ENCODE measurements around the gene LZTS3.
"Not testable (repeated sequence)": the region's sequence is repeated elsewhere in the genome, so short reads cannot be mapped to it uniquely, and the experiment has no call there.

LZTS3 gene

DNA sequence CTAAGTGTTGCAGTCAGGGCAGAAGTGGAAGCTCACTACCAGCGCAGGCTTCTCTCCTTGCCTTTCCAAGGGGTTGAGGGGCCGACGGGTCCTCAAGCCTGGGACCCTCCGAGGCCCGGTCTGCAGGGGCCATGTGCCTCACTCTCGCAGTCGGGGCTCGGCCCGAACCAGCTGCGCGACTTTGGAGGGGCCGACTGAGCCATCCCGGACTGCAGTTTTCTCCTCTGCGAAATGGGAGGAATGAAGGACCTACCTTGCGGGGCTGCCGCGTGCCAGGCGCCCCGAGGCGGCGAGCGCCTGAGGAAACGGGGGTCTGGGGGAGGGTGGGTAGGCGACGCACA lies 5.6 kb downstream of the LZTS3 start:
- DNase-seq (ENCODE audit: low read depth) = no peak

DNA sequence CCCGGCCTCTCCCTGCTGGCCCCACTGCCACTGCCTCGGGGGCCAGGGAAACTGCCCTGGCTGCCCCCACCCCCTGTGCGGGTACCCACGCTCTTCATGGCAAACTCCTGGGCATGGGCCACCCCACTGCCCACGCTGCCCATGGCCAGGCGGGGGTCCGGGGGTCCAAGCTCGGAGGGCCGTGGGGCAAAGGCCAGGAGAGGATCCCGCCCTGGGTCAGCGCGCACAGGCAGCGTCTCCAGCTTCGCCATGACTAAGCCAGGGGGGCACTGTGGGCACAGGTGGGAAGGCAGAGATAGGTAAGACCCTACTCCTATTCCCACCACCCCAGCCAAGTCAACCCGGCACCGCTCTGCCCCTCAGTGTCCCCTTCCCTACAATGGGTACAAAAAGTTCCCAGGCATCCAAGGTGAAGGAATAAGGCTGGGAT lies 6.4 kb downstream of the LZTS3 start:
- DNase-seq (ENCODE audit: low read depth) = no peak

DNA sequence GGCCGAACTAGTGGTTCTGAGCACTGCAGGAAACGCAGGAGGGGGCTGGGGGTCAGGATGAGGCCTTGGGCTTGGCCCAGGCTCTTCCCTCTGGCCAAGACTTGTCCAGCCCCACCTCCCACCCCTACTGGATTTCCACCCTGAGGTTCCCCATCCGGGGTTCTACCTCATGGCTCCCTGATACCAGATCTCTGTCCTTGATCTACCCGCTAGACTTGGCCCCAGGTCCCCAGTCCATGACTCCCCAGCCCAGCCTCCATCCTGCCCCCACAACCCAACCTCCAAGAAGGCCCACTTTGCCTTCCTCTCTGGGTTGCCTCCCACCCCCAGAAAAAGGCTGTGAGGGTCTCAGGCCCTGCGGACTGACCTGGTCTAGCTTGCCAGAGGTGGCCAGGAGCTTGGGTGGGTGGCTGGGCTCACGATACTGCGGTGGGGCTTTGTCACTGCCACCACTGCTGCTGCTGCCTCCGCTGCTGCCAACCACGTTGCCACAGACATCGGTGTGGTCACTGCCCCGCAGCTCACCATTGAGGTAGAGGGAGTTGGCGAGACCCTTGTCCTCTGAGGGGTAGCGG lies 6.9 kb downstream of the LZTS3 start:
- no peak for DNase-seq (ENCODE audit: low read depth)

DNA sequence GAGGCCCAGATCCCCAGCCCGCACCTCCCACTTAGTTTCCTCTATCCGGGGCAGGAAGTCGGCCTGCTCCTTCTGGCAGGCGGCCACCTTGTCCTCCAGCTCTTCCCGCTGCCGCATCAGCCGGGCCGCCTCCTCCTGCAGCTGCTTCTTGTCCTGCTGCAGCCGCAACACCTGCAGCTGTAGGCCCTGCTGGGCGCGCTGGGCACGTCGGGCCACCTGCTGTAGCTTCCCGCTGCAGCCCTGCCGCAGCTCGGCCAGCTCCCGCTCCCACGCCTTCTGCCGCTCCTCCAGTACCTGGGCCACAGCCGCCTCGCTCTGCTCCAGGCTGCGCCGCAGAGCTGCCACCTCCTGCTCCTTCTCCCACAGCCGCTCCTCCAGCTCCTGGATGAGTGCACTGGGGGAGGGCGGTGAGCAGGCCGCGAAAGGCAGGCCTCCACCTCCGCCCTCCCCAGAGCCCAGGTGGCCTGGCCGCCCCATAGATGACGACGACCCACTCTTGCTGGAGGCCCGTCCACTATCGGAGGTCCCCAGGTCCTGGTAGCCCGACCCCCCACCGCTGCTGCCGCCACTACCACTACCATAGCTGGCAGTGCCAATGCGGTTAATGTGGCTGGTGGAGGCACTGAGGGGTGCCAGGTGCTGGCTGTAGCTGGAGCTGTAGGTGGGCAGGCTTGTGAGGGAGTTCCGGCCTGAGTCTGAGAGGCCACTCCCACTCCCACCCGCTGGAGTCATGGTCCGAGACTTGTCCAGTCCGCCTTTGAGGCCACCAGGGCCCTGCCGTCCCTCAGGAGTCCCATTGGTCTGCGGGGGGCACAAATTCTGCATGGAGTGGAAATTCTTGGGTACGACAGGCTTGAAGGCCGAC lies 7.6 kb downstream of the LZTS3 start:
- DNase-seq (ENCODE audit: low read depth) = no peak

DNA sequence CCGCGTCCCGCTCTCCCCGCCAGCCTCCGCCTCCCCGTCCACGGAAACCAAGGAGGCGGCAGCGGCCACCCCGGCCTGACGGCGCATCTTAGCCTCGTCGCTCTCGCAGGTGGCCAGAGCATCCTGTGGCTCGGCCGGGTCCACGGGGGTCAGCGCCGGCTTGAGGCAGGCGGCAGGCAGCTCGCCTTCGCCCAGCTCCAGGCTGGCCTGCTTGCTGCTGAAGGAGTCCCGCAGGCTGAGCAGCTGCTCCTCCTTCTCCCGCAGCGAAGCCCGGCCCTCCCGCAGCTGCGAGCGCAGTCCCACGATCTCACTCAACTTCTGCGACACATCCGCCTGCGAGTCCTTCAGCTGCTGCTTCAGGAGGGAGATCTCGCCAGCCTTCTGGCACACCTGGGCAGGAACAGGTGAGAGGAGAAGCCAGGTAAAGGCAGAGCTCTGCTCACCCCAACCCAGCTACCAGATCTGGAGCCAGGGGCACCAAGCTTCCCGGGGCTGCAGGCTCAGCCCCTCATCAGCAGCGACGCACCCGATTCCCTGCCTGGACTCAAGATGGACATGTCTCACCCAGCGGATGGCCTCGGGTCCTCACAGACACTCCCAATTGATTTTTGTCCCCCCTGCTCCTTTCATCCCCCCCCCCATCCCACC lies 8.5 kb downstream of the LZTS3 start:
- DNase-seq (ENCODE audit: low read depth) = no peak

DNA sequence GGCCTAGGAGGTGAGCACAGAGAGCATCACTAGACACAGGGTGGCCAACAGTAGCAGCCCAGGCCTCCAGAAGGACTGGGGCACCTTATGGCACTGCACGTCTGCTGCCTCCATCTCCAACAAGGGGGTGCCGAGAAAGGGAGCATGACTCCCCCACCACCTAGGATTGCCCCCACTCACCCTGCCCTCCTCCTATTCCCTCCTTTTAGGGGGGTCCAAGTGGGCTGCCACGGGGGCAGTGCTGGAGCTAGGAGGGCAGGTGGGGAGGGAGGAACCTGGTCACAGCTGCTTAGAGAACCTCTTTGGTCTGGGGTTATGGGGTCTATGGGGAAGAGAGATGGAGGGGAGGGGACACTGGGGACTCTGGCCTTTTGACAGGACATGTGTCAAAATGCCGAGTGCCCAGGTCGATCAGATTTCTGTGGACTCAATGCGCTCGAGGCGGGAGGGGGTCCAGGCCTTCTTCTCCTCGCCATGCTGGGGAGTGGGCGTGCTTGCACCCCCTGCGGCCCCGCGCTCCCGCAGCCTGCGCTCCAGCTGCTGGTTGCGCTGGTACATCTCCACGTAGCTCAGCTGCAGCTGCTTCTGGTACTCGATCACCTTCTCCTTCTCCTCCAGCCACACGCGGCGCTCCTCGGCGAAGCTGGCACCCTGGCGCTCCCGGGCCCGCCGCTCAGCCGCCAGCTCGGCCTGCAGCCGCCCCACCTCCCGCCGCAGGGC lies 9.1 kb downstream of the LZTS3 start:
- no peak for DNase-seq (ENCODE audit: low read depth)

DNA sequence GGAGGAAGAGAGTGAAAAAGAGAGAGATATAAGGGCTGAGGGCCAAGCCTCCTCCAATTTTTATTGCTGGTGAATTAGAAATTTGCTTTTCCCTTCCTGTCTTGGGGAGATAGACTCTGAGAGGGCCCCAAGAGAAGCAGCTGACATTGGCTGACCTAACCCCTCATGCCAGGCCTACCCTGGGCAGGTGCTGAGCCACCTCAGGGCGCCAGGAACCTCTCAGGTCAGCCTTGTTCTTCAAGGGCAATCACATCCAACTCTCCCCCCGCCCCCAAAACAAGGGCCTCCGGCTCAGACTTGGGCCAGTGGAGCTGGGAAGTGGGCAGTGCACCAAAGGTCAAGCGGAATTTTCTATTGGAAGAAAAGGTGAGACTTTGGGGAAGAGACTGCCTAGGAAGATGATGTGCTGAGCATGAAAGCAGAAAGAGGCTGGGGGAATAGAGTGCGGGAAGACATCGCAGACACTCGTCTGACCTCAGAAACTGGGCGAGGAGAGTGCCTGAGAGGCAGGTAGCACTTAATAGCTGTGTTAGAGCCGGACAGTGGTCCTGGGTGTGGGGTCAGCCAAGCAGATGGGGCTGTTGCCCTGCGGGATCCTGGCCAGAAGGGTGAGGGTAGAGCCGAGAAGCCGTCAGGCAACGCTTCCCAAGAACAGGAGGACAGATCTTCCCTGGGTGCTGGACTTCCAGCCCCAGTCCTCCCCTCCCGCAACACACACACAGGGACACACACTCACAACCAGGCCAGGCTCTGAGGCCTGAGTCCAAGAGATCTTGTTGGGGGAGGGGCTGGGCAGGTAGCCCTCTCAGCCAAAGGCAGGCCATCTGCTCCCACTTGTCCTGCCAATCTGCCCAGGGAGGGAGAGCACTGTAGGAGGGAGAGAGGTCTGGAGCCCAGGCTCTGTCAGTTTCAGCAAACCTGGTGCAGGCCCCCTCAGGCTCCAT lies 10.0 kb downstream of the LZTS3 start:
- DNase-seq (ENCODE audit: low read depth) = no peak

DNA sequence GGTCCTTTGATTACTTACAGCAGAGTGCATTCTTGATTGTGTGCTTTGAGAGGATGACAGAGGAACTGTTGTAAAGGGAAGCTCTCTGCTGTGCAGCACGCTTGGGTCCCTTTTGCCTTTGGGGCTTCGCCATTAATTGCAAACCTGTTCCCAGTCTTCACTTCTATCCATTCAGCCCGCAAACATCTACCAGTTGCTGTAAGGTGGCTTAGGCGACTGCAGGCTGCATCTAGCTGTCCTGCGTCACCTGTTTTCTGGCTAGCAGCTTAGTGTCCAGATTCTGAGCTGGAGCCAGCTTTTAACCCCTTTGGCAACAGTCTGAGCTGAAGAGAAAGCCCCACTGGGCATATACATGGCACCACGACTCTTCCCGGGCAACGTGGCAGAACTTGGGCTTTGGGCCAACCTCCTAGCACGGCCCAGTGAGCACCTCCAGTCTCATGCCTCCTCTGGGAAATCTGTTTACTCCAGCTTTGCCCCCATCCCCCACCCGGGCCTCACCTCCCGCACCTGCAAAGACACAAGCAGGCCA lies 11.2 kb downstream of the LZTS3 start:
- DNase-seq (ENCODE audit: low read depth) = no peak

DNA sequence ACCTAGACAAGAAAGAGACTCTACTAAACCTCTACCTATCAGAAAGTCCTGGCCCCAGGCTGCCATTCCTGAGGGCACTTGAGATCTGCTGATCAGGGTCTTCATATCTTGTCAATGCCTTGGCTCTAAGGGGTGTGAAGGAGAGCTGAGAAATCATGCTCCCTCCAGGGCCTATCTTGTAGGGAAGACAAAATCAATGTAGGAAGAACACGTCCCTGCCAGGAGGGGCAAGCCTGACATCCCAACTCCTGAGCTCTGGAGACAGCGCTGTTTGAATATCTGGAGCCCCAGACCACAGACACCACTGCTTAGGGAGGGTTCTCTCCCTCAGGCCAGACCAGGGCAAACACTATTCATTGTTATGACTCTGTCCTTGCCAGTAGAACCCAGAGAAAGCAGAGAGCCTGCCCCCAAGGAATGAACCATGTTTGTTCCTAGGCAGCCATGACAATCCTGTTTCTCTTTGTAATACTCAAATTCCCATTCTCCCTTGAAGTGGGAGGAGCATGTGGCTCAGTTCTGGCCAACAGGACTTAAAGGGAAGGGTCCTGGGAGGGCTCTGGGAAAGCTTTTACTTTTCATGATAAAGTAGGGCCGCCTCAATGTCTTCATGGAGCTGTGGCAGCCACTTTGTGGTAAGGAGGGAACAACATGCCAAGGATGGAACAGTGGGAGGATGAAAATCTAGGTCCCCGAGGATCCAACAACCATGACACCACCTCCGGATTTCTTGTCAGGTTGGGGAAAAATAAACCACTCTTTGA lies 11.9 kb downstream of the LZTS3 start:
- no peak for DNase-seq (ENCODE audit: low read depth)

DNA sequence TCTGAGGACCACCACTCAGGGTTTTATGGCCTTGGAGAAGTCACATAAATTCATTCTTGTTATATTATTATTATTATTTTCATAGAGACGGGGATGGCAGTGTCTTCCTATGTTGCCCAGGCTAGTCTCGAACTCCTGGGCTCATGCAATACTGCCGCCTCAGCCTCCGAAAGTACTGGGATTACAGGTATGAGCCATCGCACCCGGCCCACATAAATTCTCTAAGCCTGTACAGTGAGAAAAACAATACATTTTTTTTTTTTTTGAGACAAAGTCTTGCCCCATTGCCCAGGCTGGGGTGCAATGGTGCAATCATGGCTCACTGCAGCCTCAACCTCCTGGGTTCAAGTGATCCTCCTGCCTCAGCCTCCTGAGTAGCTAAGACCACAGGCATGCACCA lies 12.9 kb downstream of the LZTS3 start:
- DNase-seq (ENCODE audit: low read depth) = no peak

DNA sequence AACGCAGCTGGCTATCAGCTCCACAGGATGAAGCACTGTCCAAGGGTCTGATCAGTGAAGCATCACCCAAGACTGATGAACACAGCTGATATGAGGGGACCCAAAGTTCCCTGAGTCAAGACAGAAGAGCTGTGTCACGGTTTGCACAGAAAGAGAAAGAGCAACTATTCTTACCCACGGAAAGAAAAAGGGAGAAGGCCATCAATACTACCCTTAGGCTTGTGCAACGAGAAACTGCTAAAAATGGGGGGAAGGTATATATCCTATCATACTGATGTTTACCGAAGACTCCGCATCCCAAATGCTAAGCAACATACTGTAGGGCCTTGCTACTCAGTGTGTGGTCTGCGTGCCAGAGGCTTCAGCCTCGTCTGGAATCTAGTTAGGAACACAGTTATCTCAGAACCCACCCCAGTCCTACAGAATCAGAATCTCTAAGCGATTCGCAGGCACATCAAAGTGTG lies 14.3 kb downstream of the LZTS3 start:
- DNase-seq (ENCODE audit: low read depth) = no peak

DNA sequence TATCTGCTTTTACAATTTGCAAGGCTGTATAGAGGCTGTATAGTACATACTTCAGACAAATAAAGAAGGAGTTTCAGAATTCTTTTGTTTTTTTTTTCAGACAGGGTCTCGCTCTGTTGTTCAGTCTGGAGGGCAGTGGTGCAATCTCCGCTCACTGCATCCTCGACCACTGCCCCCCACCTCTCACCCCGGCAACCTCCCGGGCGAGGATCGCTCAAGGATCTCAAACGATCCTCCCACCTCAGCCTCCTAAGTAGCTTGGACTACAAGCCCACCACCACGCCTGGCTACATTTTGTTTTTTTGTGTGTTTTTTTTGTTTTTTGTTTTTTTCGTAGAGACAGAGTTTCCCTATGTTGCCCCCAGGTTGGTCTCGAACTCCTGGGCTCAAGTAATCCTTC lies 15.5 kb downstream of the LZTS3 start:
- no peak for DNase-seq (ENCODE audit: low read depth)

DNA sequence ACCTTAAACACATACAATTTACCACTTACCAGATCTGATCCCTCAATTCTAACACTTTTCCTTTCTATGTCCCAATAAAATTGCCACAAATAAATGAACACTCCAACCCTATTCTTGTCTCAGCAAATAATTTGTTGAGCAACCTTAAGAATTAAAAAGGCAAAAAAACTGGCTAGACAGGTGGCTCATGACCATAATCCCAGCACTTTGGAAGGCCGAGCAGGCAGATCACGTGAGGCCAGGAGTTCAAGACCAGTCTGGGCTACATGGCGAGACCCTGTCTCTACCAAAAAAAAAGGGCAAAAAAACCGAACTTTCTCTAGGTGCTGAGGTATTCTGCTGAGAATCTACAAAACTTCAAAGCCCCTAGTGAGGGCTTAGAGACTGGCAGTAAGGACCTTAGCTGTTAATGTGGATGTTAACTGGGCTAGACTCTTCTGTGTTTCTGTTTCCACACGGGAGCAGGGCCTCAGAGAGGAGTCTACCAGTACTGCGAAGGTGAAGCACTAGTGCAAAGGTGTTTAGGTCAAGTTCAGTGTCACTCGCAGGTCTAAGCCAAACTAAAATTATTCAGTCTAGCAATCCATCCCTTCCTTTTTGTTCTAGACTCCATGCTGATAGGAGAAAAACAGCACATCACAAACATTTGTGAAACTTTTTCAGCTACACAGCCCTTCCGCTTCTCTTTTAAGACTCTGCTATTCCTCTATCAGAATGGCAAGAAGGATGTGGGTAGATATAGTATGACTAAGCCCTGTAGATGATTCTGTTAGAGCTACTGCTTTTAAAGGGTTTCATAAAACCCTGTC lies 16.3 kb downstream of the LZTS3 start:
- no peak for DNase-seq (ENCODE audit: low read depth)

DNA sequence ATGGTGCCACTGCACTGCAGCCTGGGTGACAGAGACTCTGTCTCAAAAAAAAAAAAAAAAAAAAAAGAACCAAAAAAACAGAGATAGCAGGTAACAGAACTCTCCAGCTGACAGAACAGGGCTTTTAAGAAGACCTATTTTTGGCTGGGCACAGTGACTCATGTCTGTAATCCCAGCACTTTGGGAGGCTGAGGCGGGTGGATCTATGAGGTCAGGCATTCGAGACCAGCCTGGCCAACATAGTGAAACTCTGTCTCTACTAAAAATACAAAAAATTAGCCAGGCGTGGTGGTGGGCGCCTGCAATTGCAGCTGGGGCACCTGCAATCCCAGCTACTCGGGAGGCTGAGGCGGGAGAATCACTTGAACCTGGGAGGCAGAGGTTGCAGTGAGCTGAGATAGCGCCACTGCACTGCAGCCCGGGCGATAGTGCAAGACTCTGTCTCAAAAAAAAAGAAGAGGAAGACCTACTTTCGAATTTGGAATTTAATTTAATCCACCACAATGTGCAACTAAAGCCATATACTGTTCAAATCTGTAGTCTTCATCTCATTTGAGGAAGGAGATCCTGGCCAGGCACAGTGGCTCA lies 21.2 kb downstream of the LZTS3 start:
- not testable (repeated sequence) for DNase-seq (ENCODE audit: low read depth)

DNA sequence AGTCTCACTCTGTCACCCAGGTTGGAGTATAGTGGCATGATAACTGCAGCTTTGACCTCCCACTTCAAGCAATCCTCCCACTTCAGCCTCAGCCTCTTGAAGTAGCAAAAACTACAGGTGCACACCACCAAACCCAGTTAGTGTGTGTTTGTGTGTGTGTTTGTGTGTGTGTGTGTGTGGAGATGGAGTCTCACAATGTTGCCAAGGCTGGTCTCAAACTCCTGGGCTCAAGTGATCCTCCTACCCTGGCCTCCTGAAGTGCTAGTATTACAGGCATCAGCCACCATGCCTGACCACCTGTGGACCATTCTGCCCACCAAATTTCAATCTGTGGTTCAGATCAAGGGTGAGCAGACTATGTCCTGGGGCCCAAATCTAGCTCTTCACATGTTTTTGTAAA lies 22.4 kb downstream of the LZTS3 start:
- no peak for DNase-seq (ENCODE audit: low read depth)

DNA sequence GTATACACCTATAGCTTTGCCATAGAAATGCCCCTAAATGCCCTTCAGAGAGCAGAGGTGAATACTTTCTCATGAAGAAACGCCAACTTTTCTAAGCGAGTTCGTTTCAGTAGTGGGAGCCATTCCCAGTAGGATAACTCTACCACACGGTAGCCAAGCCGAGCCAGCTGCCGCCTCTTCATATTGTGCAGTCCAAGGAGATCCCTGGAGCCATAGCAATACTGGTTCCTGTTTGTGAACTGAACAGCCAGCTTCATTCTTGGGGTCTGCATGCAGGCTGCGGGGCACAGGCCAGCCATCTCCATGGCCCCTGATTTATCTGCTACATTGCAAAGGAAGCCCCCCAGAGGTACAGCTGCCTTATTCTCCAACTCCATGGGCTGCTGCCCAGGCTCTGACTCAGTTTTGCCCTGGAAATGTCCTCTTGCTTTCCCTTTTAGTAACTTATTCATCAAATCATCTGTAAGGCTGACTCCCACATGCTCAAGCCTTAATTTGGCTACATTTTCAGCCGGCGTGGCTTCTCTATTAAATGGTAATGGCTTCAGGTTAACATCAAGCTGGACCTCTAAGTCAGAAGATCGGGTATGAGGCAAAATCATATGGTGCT lies 26.5 kb downstream of the LZTS3 start:
- no peak for DNase-seq (ENCODE audit: low read depth)

DNA sequence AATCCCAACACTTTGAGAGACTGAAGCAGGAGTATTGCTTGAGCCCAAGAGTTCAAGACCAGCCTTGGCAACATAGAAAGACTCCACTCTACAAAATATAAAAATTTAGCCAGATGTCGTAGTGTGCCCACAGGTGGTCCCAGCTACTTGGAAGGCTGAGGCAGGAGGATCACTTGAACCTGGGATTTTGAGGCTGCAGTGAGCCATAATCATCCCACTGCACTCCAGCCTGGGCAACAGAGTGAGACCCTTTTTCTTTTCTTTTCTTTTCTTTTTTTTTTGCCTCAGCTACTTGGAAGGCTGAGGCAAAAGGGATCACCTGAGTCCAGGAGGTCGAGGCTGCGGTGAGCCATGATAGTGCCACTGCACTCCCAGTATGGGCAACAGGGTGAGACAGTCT lies 31.6 kb downstream of the LZTS3 start:
- DNase-seq (ENCODE audit: low read depth) = no peak

DNA sequence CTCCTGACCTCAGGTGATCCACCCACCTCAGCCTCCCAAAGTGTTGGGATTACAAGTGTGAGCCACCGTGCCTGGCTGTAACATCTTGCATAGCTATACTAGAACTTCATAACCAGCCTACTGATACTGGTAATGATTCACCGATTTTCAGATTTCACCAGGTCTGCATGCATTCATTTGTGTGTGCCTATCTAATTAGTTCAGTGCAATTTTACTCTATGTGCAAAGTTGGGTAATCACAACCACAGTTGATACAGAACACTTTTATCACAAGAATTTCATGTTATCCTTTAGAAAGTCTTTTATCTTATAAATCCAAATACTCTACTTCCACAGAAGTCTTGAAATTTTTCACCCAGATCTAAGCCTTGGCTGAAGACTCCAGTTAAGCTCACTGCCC lies 35.9 kb downstream of the LZTS3 start:
- DNase-seq (ENCODE audit: low read depth) = no peak

All from activated T-cell treated with anti-CD3 and anti-CD28 coated beads for 1 hour (primary cell).